D721Med (cell line): ENCODE measurements around the gene CMTM3.
"Not testable (repeated sequence)": the region's sequence is repeated elsewhere in the genome, so short reads cannot be mapped to it uniquely, and the experiment has no call there.

Source experiments
- DNase-seq: peaks from one replicate; pipeline ENCODE4 v3.0.0; 2011; ENCODE audit warnings: low spot score; ENCODE audit not compliant: insufficient read length
- FAIRE-seq: peaks from 2 replicates; lab custom pipeline; 2011; peaks lifted over from hg19 to GRCh38; lab: Jason Lieb, UNC
- TF ChIP-seq, protein P1 (sequence below): IDR thresholded peaks from 2 replicates; pipeline ENCODE4 v1.5.1; 2012; ENCODE audit warnings: mild to moderate bottlenecking, control low read depth; ENCODE audit not compliant: insufficient read depth; ENCODE audit errors: missing control alignments

CMTM3 gene

DNA sequence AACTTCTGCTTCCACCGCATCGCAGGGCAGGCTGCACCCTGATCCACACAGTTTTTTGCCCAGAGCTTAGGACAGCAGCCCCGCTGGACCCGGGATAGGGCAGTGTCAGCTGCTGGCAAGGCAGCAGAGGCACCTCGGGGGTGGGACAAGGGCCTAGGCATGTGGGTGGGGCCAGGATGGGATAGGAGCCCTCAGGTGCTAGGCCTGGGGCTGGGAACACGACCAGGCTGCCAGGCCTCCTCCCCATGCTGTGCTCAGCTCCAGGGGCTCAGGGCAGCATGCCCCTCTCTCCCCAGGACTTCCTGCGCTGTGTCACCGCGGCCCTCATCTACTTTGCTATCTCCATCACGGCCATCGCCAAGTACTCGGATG is 4.6 kb downstream of the CMTM3 start:
- TF ChIP-seq, protein P1, sequence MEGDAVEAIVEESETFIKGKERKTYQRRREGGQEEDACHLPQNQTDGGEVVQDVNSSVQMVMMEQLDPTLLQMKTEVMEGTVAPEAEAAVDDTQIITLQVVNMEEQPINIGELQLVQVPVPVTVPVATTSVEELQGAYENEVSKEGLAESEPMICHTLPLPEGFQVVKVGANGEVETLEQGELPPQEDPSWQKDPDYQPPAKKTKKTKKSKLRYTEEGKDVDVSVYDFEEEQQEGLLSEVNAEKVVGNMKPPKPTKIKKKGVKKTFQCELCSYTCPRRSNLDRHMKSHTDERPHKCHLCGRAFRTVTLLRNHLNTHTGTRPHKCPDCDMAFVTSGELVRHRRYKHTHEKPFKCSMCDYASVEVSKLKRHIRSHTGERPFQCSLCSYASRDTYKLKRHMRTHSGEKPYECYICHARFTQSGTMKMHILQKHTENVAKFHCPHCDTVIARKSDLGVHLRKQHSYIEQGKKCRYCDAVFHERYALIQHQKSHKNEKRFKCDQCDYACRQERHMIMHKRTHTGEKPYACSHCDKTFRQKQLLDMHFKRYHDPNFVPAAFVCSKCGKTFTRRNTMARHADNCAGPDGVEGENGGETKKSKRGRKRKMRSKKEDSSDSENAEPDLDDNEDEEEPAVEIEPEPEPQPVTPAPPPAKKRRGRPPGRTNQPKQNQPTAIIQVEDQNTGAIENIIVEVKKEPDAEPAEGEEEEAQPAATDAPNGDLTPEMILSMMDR: no peak
- DNase-seq (no peak), FAIRE-seq (no peak)

DNA sequence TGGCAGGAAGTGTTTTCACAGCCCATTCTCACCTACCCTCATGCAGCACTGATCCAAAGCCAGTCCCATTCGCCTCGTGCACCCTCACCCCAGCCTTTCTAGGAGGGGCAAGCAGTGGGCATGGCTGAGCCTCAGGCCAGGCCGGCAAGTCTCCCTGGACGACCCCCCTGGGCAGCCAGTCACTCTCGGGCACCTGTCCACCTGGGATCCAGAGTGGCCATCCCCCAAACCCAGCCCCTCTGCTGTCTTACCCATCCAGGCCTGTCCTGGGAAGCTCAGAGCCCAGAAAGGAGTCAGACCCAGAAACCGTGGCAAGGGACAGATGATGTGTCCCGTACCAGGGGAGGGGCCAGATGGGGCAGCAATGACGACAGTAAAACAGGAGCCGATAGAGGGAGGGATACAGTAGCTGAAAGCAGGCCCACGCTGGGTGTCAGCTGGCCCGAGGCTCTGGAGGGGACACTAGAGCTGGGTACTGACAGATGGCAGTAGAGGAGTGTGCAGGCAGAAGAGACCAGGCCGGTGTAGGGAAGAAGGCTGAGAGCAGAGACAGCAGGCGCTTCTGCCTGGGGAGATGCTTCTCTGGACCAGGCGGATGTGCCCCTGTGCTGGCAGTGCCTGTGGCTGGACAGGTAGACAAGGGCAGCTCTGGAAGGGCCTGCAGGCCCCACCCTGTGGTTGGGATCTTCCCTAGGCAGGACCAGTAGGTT is 5.8 kb downstream of the CMTM3 start:
- FAIRE-seq (no peak), DNase-seq (no peak)
- TF ChIP-seq, protein P1: no peak

DNA sequence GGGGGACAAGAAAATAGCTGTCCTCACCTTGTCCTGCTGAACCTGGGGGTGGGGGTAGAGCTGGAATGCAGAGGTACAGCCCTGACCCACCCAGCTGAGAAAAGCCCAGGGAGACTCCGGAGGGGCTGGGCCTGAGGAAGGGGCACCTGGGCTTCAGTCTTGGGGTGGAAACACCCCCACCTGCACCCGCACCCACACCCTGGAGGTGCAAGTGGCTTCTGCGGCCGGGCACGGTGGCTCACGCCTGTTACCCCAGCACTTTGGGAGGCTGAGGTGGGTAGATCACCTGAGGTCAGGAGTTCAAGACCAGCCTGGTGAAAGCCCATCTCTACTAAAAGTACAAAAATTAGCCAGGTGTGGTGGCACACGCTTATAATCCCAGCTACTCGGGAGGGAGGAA is 7.4 kb downstream of the CMTM3 start:
- DNase-seq, FAIRE-seq: not testable (repeated sequence)

- FAIRE-seq (no peak), DNase-seq (no peak)
- TF ChIP-seq, protein P1: no peak
Measured at GRCh38 chr16:66612422-66612821, 7.9 kb downstream of the CMTM3 start.

DNA sequence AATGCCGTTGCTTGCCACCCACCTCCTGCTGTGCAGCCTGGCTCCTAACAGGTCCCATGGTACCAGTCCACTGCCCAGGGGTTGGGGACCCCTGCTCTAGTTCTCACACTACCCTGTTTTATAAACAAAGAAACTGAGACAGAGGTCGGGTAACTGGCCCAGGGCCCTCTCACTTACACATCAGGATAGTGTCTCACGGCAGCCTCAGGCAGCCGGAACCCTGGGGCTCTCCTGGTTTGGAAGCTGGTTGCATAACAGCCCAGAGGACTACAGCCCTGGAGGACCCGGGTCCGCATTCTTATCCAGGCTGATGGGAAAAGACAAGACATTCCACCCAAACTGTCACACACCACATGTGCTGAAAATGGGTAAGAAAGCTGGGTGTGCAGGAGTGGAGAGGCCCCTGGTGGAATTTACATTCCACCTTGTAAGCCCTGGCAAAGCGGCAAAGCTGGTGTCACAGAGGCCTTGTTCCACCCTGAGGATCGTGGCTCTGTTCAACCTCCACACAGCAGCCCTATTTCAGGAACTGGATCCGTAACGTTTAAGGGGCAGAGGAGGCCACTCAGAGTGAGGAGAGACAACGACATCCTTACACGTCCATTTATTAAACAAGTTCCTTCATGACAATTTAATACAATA is 9.8 kb downstream of the CMTM3 start:
- FAIRE-seq (no peak), DNase-seq (no peak)
- TF ChIP-seq, protein P1: no peak

DNA sequence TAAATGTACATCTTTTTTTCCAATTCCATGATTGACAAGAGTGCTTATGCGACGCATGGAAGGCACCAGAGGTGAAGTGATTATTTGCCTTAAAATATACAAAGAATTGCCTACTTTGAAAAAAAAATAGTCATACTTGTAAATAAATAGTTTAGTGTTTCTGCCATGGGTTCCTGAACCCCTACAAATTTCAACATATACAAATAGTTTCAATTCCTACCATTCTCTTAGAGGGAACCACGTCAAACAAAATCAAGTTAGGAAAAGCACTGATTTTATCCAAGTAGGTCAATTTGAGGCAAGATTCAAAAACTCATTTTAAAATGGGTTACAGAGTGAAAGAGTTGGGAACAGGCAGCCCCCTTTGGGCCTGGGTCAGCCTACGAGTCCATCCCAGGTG is 11.7 kb downstream of the CMTM3 start:
- TF ChIP-seq, protein P1: no peak
- DNase-seq: no peak
- no peak for FAIRE-seq

GRCh38 chr16:66616592-66616991 is 12.1 kb downstream of the CMTM3 start:
- DNase-seq (no peak), FAIRE-seq (no peak)
- TF ChIP-seq, protein P1: no peak
